Measurements from ENCODE around the gene NAV2. TPM values are rescaled to one million over a fixed set of nuclear protein-coding genes. Genes with fewer than 3 reads are reported as not detected.

The NAV2 gene
- total and polyA plus RNA-seq, 12 donors: 6.9 to 34.7 (median 20.2) TPM

- 68 to 82% methylated on average over 7 of the region's 7 CpGs for WGBS, 2 donors
- intact Hi-C loops (cut with DNase I): no loop called here
- Histone ChIP-seq H3K27ac (no peak overlapping the region), H3K9me3 (no peaks in the 10 kb centered on the region), H3K36me3 (no peaks in the 10 kb centered on the region), H3K27me3 (no peaks in the 10 kb centered on the region), H3K4me1 (peaks cover 0 to 66% (median 22%) of the 10 kb centered on the region in 9 donors), H3K4me3 (no peak overlapping the region)
- DNase-seq: no peak
- TF ChIP-seq, protein P1, sequence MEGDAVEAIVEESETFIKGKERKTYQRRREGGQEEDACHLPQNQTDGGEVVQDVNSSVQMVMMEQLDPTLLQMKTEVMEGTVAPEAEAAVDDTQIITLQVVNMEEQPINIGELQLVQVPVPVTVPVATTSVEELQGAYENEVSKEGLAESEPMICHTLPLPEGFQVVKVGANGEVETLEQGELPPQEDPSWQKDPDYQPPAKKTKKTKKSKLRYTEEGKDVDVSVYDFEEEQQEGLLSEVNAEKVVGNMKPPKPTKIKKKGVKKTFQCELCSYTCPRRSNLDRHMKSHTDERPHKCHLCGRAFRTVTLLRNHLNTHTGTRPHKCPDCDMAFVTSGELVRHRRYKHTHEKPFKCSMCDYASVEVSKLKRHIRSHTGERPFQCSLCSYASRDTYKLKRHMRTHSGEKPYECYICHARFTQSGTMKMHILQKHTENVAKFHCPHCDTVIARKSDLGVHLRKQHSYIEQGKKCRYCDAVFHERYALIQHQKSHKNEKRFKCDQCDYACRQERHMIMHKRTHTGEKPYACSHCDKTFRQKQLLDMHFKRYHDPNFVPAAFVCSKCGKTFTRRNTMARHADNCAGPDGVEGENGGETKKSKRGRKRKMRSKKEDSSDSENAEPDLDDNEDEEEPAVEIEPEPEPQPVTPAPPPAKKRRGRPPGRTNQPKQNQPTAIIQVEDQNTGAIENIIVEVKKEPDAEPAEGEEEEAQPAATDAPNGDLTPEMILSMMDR (IDR thresholded peaks at IDR 0.05): no peak
- peak in 1 of 8 donors; percentile 26 for ATAC-seq
Measured at GRCh38 chr11:19763330-19763729, 50.7 kb downstream of the NAV2 start.

GRCh38 chr11:19766206-19766605 is 53.6 kb downstream of the NAV2 start:
- no peaks in the 10 kb centered on the region for H3K36me3 ChIP-seq
- no peaks in the 10 kb centered on the region for H3K27me3 ChIP-seq
- no peaks in the 10 kb centered on the region for H3K9me3 ChIP-seq
- DNase-seq: no peak
- intact Hi-C loops (cut with DNase I): no loop called here
- WGBS, 2 donors: 40 to 61% methylated on average over 3 of the region's 3 CpGs
- ATAC-seq: peak in 7 of 8 donors; percentile 15 to 73 (median 32)
- TF ChIP-seq, protein P1 (IDR thresholded peaks at IDR 0.05): no peak
- H3K4me1 ChIP-seq: peaks cover 6 to 71% (median 30%) of the 10 kb centered on the region in 9 donors
- H3K27ac ChIP-seq: no peak overlapping the region
- no peak overlapping the region for H3K4me3 ChIP-seq

DNA sequence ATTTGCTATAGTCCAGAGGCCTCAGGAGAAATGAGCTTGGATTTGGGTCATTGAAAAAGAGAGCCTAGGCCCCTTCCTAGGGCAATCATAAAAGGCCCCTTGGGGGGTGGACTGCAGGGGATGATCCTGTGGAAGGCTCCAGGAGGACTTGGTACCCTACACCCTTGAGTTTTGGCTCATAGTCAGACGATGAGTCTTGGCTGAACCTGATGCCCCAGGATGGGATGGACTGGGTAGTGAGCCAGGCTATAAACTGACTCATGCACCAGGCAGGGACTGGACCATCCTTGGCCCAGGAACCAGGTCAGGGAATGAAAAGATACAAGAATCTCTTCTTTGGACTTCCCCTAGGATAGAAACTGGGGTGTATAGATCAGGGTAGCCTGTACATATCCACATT is 54.2 kb downstream of the NAV2 start:
- intact Hi-C loops (cut with DNase I): no loop called here

GRCh38 chr11:19767627-19768151 is 55.1 kb downstream of the NAV2 start:
- Histone ChIP-seq H3K36me3 (no peaks in the 10 kb centered on the region), H3K4me1 (peaks cover 6 to 71% (median 30%) of the 10 kb centered on the region in 9 donors), H3K27me3 (no peaks in the 10 kb centered on the region), H3K9me3 (no peaks in the 10 kb centered on the region), H3K4me3 (no peak overlapping the region), H3K27ac (no peak overlapping the region)
- peak in 5 of 8 donors; percentile 12 to 43 (median 23) for ATAC-seq
- TF ChIP-seq, protein P1 (IDR thresholded peaks at IDR 0.05): no peak
- no peak for DNase-seq
- intact Hi-C loops (cut with DNase I): no loop called here
- WGBS, 2 donors: 50 to 73% methylated on average over 5 of the region's 5 CpGs

More for the DNA sequence above, 54.2 kb downstream of the NAV2 start:
- TF ChIP-seq, protein P1 (IDR thresholded peaks at IDR 0.05): no peak
- Histone ChIP-seq H3K4me1 (peaks cover 6 to 71% (median 30%) of the 10 kb centered on the region in 9 donors), H3K9me3 (no peaks in the 10 kb centered on the region), H3K36me3 (no peaks in the 10 kb centered on the region), H3K27ac (no peak overlapping the region), H3K27me3 (no peaks in the 10 kb centered on the region), H3K4me3 (no peak overlapping the region)
- DNase-seq (no peak), ATAC-seq (peak in 5 of 8 donors; percentile 18 to 78 (median 70))
- 52 to 78% methylated on average over 1 of the region's 1 CpG for WGBS, 2 donors

Data from heart right ventricle (tissue), 16 donors.